Measurements from ENCODE around the gene TMEM234.

The TMEM234 gene

DNA sequence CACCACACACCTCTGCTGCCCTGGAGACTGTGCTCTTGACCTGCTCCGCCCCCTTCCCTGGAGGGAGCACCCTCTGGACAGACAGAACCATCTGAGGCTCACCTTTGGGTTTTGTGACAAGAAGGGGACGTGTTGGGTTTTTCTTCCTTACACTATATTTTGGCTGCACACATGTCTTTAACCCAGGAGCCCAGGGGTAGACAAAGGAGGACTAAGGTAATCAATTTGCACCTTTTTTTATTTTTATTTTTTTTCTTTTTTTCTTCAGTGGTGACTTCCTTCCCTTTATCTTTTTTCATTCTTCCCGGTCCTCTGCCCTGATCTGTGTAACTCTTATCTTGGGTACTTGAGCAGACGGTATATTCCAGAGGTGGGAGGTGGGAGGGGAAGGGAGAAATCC is 51.2 kb downstream of the TMEM234 start:
- no peak for DNase-seq
